T-helper 1 cell treated with Interleukin-12 subunit alpha and Interleukin-12 subunit beta and Interleukin-4 antibody, amounts not matched to agents 30 ng/mL and 1 ng/mL, for 36 hours (primary cell): Measurements from ENCODE around the gene KIAA0232. TPM values are rescaled to one million over a fixed set of nuclear protein-coding genes. Genes with fewer than 3 reads are reported as not detected.
"Not testable (repeated sequence)": the region's sequence is repeated elsewhere in the genome, so short reads cannot be mapped to it uniquely, and the experiment has no call there.

Experiments used
- intact Hi-C: fragments of 100-400 bp; cut with micrococcal nuclease; formaldehyde crosslinking; loops from one replicate; pipeline ENCODE4 v1.15.1; 2024
- total RNA-seq: library from RNA; stranded (reverse); gene quantifications from 2 replicates; pipeline ENCODE4 v1.2.3, GENCODE V29; 2022

Gene KIAA0232
- total RNA-seq, 1 donor from 2014 or later = 20.4 TPM

GRCh38 chr4:6804082-6804752 is 21.7 kb downstream of the KIAA0232 start:
- intact Hi-C loops = no loop called here

- intact Hi-C loops = no loop called here
These were observed 24.5 kb downstream of the KIAA0232 start for GRCh38 chr4:6806924-6807626.

- intact Hi-C loops = no loop called here
These were observed 25.7 kb downstream of the KIAA0232 start for GRCh38 chr4:6808259-6808658.

GRCh38 chr4:6811165-6811564 is 28.6 kb downstream of the KIAA0232 start:
- intact Hi-C loops = no loop called here

- intact Hi-C loops = no loop called here
These were observed 30.2 kb downstream of the KIAA0232 start for GRCh38 chr4:6812766-6813165.

GRCh38 chr4:6813725-6814124 is 31.2 kb downstream of the KIAA0232 start:
- intact Hi-C loops = no loop called here

GRCh38 chr4:6815029-6815836 is 32.7 kb downstream of the KIAA0232 start:
- intact Hi-C loops = no loop called here

- intact Hi-C loops = no loop called here
These were observed 36.8 kb downstream of the KIAA0232 start for GRCh38 chr4:6819295-6819694.

GRCh38 chr4:6820695-6821094 is 38.2 kb downstream of the KIAA0232 start:
- intact Hi-C loops = no loop called here

- intact Hi-C loops = no loop called here
These were observed 41.5 kb downstream of the KIAA0232 start for GRCh38 chr4:6824071-6824470.

- intact Hi-C loops = no loop called here
These were observed 42.4 kb downstream of the KIAA0232 start for GRCh38 chr4:6824772-6825402.

- intact Hi-C loops = no loop called here
These were observed 42.9 kb downstream of the KIAA0232 start for GRCh38 chr4:6825403-6825802.

GRCh38 chr4:6826781-6827508 is 44.4 kb downstream of the KIAA0232 start:
- intact Hi-C loops = no loop called here

- intact Hi-C loops = no loop called here
These were observed 46.6 kb downstream of the KIAA0232 start for GRCh38 chr4:6829086-6829485.

- intact Hi-C loops = no loop called here
These were observed 52.3 kb downstream of the KIAA0232 start for GRCh38 chr4:6834867-6835266.

GRCh38 chr4:6835616-6836015 is 53.1 kb downstream of the KIAA0232 start:
- intact Hi-C loops = not testable (repeated sequence)

GRCh38 chr4:6837106-6837505 is 54.6 kb downstream of the KIAA0232 start:
- intact Hi-C loops = not testable (repeated sequence)

GRCh38 chr4:6839579-6839978 is 57.1 kb downstream of the KIAA0232 start:
- intact Hi-C loops = no loop called here

- intact Hi-C loops = no loop called here
These were observed 57.8 kb downstream of the KIAA0232 start for GRCh38 chr4:6840062-6840976.

GRCh38 chr4:6845027-6845426 is 62.5 kb downstream of the KIAA0232 start:
- intact Hi-C loops = no loop called here
